HCT116 (cell line): ENCODE results near the gene PPIG. TPM values are rescaled to one million over a fixed set of nuclear protein-coding genes. Genes with fewer than 3 reads are reported as not detected.

Source experiments
- ATAC-seq: fragments of 200-7000 bp; cut with Tn5 transposase; 2 replicates; pipeline ENCODE4 v1.9.1; 2020; ENCODE audit warnings: mild to moderate bottlenecking, moderate library complexity
- BruUV-seq: library from RNA; stranded (reverse); fragments of 400-500 nt; replicated peaks from 2 replicates; lab custom pipeline; 2021; lab: Mats Ljungman, UMichigan
- CTCF ChIA-PET: fragments of 300-600 bp; sonication (Branson Sonifier 250); formaldehyde crosslinking; loops from one replicate; lab custom pipeline; 2021; ENCODE audit warnings: antibody characterized with exemption; lab: Charles Lee
- POLR2A ChIA-PET: fragments of 300-600, 350-600 bp; sonication (Branson Sonifier 250); formaldehyde crosslinking; loops from one replicate; lab custom pipeline; 2021; ENCODE audit warnings: antibody characterized with exemption; lab: Charles Lee
- RAD21 ChIA-PET, 2 experiments: fragments of 300-600 bp; sonication (Branson Sonifier 250); formaldehyde crosslinking; loops; one replicate each; lab custom pipeline; 2023; ENCODE audit warnings: low total read pairs in 2 of 2; ENCODE audit not compliant: uncharacterized antibody in 2 of 2, unreplicated experiment in 2 of 2, low non-redundant PET in 1 of 2; lab: Charles Lee
- DNase-seq: peaks from one replicate; pipeline ENCODE4 v3.0.0-alpha.2; 2010; ENCODE audit warnings: low read depth, low spot score
- H2AFZ ChIP-seq: fragments of 200-600 bp; shearing (Covaris generic), sonication (generic); 2 replicates; pipeline ENCODE4 v1.6.1; 2017; ENCODE audit warnings: low read depth, mixed run types, mixed read lengths, antibody characterized with exemption, low read length; ENCODE audit not compliant: poor library complexity, severe bottlenecking
- H3K27ac ChIP-seq: 2 replicates; pipeline ENCODE4 v1.5.1; 2012; ENCODE audit warnings: low read depth, low read length
- H3K27me3 ChIP-seq: fragments of 200-600 bp; sonication (generic); 2 replicates; pipeline ENCODE4 v1.6.1; 2016; ENCODE audit warnings: mixed run types, low read length, mixed read lengths; ENCODE audit not compliant: insufficient read depth
- H3K36me3 ChIP-seq, 2 experiments: fragments of 200-500 bp in 1 of 2; fragments of 200-600 bp in 1 of 2; sonication (Bioruptor generic) in 1 of 2; sonication (generic) in 1 of 2; 2 replicates each; pipeline versions ENCODE4 v1.5.1 to v1.6.1; 2014 to 2016; ENCODE audit warnings: low read length in 2 of 2, inconsistent platforms in 1 of 2, mixed read lengths in 1 of 2, mixed run types in 1 of 2; ENCODE audit not compliant: insufficient read depth in 2 of 2, control insufficient read depth in 1 of 2
- H3K4me1 ChIP-seq, 2 experiments: fragments of 200-600 bp in 1 of 2; sonication (generic) in 1 of 2; 2 replicates each; pipeline versions ENCODE4 v1.5.1 to v1.6.1; 2012 to 2017; ENCODE audit warnings: low read length in 2 of 2, inconsistent platforms in 1 of 2, mild to moderate bottlenecking in 1 of 2, mixed read lengths in 1 of 2, mixed run types in 1 of 2, moderate library complexity in 1 of 2; ENCODE audit not compliant: insufficient read depth in 2 of 2, control insufficient read depth in 1 of 2
- H3K4me2 ChIP-seq: fragments of 200-600 bp; sonication (generic); 2 replicates; pipeline ENCODE4 v1.6.1; 2017; ENCODE audit warnings: mixed run types, low read length, mixed read lengths
- H3K4me3 ChIP-seq, 2 experiments: fragments of 200-600 bp in 1 of 2; sonication (generic) in 1 of 2; replicated peaks in 1 of 2; 2 replicates each; pipeline ENCODE4 v1.5.1; 2011 to 2016; ENCODE audit warnings: low read length in 2 of 2, control low read depth in 1 of 2, low read depth in 1 of 2, mild to moderate bottlenecking in 1 of 2, mixed read lengths in 1 of 2, mixed run types in 1 of 2
- H3K79me2 ChIP-seq: fragments of 200-600 bp; sonication (generic); 2 replicates; pipeline ENCODE4 v1.6.1; 2017; ENCODE audit warnings: mild to moderate bottlenecking, mixed run types, low read length, moderate library complexity, mixed read lengths; ENCODE audit not compliant: insufficient read depth
- H3K9ac ChIP-seq: fragments of 200-600 bp; sonication (generic); 2 replicates; pipeline ENCODE4 v1.6.1; 2016; ENCODE audit warnings: low read length, mixed read lengths
- H3K9me2 ChIP-seq: fragments of 200-600 bp; sonication (generic), shearing (Covaris generic); 2 replicates; pipeline ENCODE4 v1.6.1; 2017; ENCODE audit warnings: mixed run types, mild to moderate bottlenecking, moderate library complexity; ENCODE audit not compliant: insufficient read depth
- H3K9me3 ChIP-seq, 2 experiments: fragments of 200-500 bp in 1 of 2; fragments of 200-600 bp in 1 of 2; sonication (Bioruptor generic) in 1 of 2; sonication (generic) in 1 of 2; 2 replicates each; pipeline ENCODE4 v1.6.1; 2014 to 2017; ENCODE audit warnings: low read length in 2 of 2, mixed read lengths in 2 of 2, inconsistent platforms in 1 of 2, low read depth in 1 of 2, mild to moderate bottlenecking in 1 of 2, mixed run types in 1 of 2, moderate library complexity in 1 of 2; ENCODE audit not compliant: control insufficient read depth in 1 of 2, insufficient read depth in 1 of 2
- H4K20me1 ChIP-seq: fragments of 200-600 bp; sonication (generic), shearing (Covaris generic); 2 replicates; pipeline ENCODE4 v1.6.1; 2017; ENCODE audit warnings: mixed run types, mild to moderate bottlenecking, moderate library complexity; ENCODE audit not compliant: insufficient read depth
- CBX3 ChIP-seq: IDR thresholded peaks from 2 replicates; pipeline ENCODE4 v1.6.1; 2012; ENCODE audit warnings: low read depth
- CEBPB ChIP-seq: IDR thresholded peaks from 2 replicates; pipeline ENCODE4 v1.6.1; 2012; ENCODE audit warnings: low read depth
- ELF1 ChIP-seq: IDR thresholded peaks from 2 replicates; pipeline ENCODE4 v1.6.1; 2012; ENCODE audit warnings: low read depth, borderline replicate concordance
- EZH2 ChIP-seq: fragments of 200-600 bp; sonication (generic); IDR thresholded peaks from 2 replicates; pipeline ENCODE4 v1.6.1; 2017; ENCODE audit warnings: antibody characterized with exemption, mixed run types
- EZH2phosphoT487 ChIP-seq: fragments of 200-600 bp; IDR thresholded peaks from 2 replicates; pipeline ENCODE4 v1.6.1; 2018; ENCODE audit warnings: antibody characterized with exemption, borderline replicate concordance
- FOSL1 ChIP-seq: IDR thresholded peaks from 2 replicates; pipeline ENCODE4 v1.6.1; 2012; ENCODE audit warnings: low read depth
- RAD21 ChIP-seq: IDR thresholded peaks from 2 replicates; pipeline ENCODE4 v1.6.1; 2012; ENCODE audit warnings: low read depth, mild to moderate bottlenecking
- SIN3A ChIP-seq: IDR thresholded peaks from 2 replicates; pipeline ENCODE4 v1.6.1; 2012; ENCODE audit warnings: low read depth
- SP1 ChIP-seq: IDR thresholded peaks from 2 replicates; pipeline ENCODE4 v1.6.1; 2012; ENCODE audit warnings: low read depth
- TCF7L2 ChIP-seq: IDR thresholded peaks from 2 replicates; pipeline ENCODE4 v1.7.0; 2011; ENCODE audit warnings: borderline replicate concordance, inconsistent platforms; ENCODE audit not compliant: insufficient read depth, insufficient read length; ENCODE audit errors: extremely low read depth
- YY1 ChIP-seq: IDR thresholded peaks from 2 replicates; pipeline ENCODE4 v1.6.1; 2011; ENCODE audit warnings: low read length, low read depth, moderate library complexity, mild to moderate bottlenecking; ENCODE audit not compliant: insufficient replicate concordance; ENCODE audit errors: extremely low read depth
- ZFX ChIP-seq: fragments of 450-650 bp; IDR thresholded peaks from 2 replicates; pipeline ENCODE4 v1.6.1; 2017
- ZNF274 ChIP-seq: fragments of 200-500 bp; sonication (Bioruptor generic); IDR thresholded peaks from 2 replicates; pipeline ENCODE4 v1.6.1; 2014; ENCODE audit warnings: mild to moderate bottlenecking, low read depth, low read length, inconsistent platforms
- intact Hi-C: fragments of 100-400 bp; cut with micrococcal nuclease; formaldehyde crosslinking; loops from 2 replicates; pipeline ENCODE4 v1.10.0; 2022
- total RNA-seq: library from RNA; stranded (reverse); gene quantifications from one replicate; pipeline ENCODE4 v1.2.1, GENCODE V29; 2021; ENCODE audit not compliant: unreplicated experiment
- TF ChIP-seq, protein P1 (sequence below): IDR thresholded peaks from 2 replicates; pipeline ENCODE4 v1.6.1; 2012
- TF ChIP-seq, protein P2 (sequence below), 3 experiments: fragments of 200-600 bp in 1 of 3; sonication (generic) in 1 of 3; IDR thresholded peaks in 2 of 3; conservative IDR thresholded peaks in 1 of 3; 2 replicates each; pipeline ENCODE4 v1.5.1; 2012 to 2017; ENCODE audit warnings: low read depth in 2 of 3, low read length in 2 of 3, antibody characterized with exemption in 1 of 3, borderline replicate concordance in 1 of 3, control low read depth in 1 of 3, mild to moderate bottlenecking in 1 of 3, mixed read lengths in 1 of 3, mixed run types in 1 of 3, moderate library complexity in 1 of 3; ENCODE audit not compliant: insufficient read depth in 1 of 3
- TF ChIP-seq, protein P3 (sequence below): IDR thresholded peaks from 2 replicates; pipeline ENCODE4 v1.6.1; 2012
- TF ChIP-seq, protein P4 (sequence below): IDR thresholded peaks from 2 replicates; pipeline ENCODE4 v1.6.1; 2011; ENCODE audit warnings: mild to moderate bottlenecking, low read length, moderate library complexity; ENCODE audit not compliant: insufficient replicate concordance; ENCODE audit errors: extremely low read depth
- TF ChIP-seq, protein P5 (sequence below): IDR thresholded peaks from 2 replicates; pipeline ENCODE4 v1.6.1; 2012; ENCODE audit warnings: low read depth

PPIG gene
- total RNA-seq, 1 experiment from 2014 or later, result 55.3 TPM

DNA sequence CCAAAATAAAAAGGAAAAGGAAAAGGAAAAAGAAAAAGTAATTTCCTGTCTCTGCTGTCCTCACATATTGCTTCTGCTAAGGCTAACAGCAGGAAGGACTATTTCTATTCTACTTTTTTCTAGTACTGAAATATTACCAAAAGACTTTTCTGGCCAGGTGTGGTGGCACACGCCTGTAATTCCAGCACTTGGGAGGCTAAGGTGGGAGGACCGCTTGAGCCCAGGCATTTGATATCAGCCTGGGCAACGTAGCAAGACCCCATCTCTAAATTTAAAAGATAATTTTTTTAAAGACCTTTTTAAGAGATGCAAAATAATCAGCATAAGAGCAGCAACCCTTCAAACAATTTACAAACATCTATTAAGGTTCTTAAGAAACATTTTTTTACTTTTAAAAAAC, 41.7 kb upstream of the PPIG start:
- no peaks in the 10 kb centered on the region for H3K9me2 ChIP-seq
- H2AFZ ChIP-seq, result no peak overlapping the region
- POLR2A ChIA-PET, result no interaction called here
- intact Hi-C loops, result no loop called here
- no peaks in the 10 kb centered on the region for H4K20me1 ChIP-seq
- peaks cover 2 to 4% of the 10 kb centered on the region in 2 experiments; a peak in 1 of 4 replicates for H3K36me3 ChIP-seq
- H3K4me1 ChIP-seq, result no peaks in the 10 kb centered on the region
- TF ChIP-seq SIN3A (no peak), TCF7L2 (no peak), ZNF274 (no peak), SP1 (no peak), FOSL1 (no peak), EZH2 (no peak), YY1 (no peak), ZFX (no peak), EZH2phosphoT487 (no peak), CBX3 (no peak), RAD21 (no peak), ELF1 (no peak), CEBPB (no peak)
- TF ChIP-seq, protein P1, sequence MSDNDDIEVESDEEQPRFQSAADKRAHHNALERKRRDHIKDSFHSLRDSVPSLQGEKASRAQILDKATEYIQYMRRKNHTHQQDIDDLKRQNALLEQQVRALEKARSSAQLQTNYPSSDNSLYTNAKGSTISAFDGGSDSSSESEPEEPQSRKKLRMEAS, result no peak
- TF ChIP-seq, protein P2, sequence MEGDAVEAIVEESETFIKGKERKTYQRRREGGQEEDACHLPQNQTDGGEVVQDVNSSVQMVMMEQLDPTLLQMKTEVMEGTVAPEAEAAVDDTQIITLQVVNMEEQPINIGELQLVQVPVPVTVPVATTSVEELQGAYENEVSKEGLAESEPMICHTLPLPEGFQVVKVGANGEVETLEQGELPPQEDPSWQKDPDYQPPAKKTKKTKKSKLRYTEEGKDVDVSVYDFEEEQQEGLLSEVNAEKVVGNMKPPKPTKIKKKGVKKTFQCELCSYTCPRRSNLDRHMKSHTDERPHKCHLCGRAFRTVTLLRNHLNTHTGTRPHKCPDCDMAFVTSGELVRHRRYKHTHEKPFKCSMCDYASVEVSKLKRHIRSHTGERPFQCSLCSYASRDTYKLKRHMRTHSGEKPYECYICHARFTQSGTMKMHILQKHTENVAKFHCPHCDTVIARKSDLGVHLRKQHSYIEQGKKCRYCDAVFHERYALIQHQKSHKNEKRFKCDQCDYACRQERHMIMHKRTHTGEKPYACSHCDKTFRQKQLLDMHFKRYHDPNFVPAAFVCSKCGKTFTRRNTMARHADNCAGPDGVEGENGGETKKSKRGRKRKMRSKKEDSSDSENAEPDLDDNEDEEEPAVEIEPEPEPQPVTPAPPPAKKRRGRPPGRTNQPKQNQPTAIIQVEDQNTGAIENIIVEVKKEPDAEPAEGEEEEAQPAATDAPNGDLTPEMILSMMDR (IDR thresholded peaks at IDR 0.05 in 2 of 3, conservative IDR thresholded peaks at IDR 0.05 in 1 of 3; ENCODE audit: borderline replicate concordance in 1 of 3, insufficient read depth in 1 of 3, low read depth in 2 of 3, low read length in 2 of 3), result no peak
- TF ChIP-seq, protein P3, sequence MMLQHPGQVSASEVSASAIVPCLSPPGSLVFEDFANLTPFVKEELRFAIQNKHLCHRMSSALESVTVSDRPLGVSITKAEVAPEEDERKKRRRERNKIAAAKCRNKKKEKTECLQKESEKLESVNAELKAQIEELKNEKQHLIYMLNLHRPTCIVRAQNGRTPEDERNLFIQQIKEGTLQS, result no peak
- TF ChIP-seq, protein P4, sequence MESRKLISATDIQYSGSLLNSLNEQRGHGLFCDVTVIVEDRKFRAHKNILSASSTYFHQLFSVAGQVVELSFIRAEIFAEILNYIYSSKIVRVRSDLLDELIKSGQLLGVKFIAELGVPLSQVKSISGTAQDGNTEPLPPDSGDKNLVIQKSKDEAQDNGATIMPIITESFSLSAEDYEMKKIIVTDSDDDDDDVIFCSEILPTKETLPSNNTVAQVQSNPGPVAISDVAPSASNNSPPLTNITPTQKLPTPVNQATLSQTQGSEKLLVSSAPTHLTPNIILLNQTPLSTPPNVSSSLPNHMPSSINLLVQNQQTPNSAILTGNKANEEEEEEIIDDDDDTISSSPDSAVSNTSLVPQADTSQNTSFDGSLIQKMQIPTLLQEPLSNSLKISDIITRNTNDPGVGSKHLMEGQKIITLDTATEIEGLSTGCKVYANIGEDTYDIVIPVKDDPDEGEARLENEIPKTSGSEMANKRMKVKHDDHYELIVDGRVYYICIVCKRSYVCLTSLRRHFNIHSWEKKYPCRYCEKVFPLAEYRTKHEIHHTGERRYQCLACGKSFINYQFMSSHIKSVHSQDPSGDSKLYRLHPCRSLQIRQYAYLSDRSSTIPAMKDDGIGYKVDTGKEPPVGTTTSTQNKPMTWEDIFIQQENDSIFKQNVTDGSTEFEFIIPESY, result no peak
- TF ChIP-seq, protein P5, sequence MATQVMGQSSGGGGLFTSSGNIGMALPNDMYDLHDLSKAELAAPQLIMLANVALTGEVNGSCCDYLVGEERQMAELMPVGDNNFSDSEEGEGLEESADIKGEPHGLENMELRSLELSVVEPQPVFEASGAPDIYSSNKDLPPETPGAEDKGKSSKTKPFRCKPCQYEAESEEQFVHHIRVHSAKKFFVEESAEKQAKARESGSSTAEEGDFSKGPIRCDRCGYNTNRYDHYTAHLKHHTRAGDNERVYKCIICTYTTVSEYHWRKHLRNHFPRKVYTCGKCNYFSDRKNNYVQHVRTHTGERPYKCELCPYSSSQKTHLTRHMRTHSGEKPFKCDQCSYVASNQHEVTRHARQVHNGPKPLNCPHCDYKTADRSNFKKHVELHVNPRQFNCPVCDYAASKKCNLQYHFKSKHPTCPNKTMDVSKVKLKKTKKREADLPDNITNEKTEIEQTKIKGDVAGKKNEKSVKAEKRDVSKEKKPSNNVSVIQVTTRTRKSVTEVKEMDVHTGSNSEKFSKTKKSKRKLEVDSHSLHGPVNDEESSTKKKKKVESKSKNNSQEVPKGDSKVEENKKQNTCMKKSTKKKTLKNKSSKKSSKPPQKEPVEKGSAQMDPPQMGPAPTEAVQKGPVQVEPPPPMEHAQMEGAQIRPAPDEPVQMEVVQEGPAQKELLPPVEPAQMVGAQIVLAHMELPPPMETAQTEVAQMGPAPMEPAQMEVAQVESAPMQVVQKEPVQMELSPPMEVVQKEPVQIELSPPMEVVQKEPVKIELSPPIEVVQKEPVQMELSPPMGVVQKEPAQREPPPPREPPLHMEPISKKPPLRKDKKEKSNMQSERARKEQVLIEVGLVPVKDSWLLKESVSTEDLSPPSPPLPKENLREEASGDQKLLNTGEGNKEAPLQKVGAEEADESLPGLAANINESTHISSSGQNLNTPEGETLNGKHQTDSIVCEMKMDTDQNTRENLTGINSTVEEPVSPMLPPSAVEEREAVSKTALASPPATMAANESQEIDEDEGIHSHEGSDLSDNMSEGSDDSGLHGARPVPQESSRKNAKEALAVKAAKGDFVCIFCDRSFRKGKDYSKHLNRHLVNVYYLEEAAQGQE, result no peak
- no peaks in the 10 kb centered on the region for H3K9me3 ChIP-seq
- no TSS peak for BruUV-seq
- no peak overlapping the region for H3K27ac ChIP-seq
- RAD21 ChIA-PET, result no interaction called here
- no peaks in the 10 kb centered on the region for H3K27me3 ChIP-seq
- no peaks in the 10 kb centered on the region for H3K79me2 ChIP-seq
- ATAC-seq (no peak), DNase-seq (no peak)
- no peak overlapping the region for H3K4me2 ChIP-seq
- CTCF ChIA-PET, result interaction anchor here (1.7 kb wide), 1 partner anchor 11 kb away, joined by 3 read pairs; no protein-coding TSS in a partner anchor
- H3K4me3 ChIP-seq, result no peak overlapping the region
- H3K9ac ChIP-seq, result no peak overlapping the region
